Activated effector memory CD4-positive, alpha-beta T cell treated with Interleukin-2 at 50 U/mL for 16 hours (primary cell): Measurements from ENCODE around the gene GPR173.

ENCODE experiments used
- DNase-seq: peaks from one replicate; pipeline ENCODE4 v3.0.0-alpha.2; 2020

GPR173 gene

GRCh38 chrX:53089925-53090324 is 41.3 kb downstream of the GPR173 start:
- no peak for DNase-seq

- DNase-seq: no peak
These were observed 42.8 kb downstream of the GPR173 start for GRCh38 chrX:53091354-53091753.

- DNase-seq: peak; percentile 68
These were observed 44.6 kb downstream of the GPR173 start for GRCh38 chrX:53093177-53093655.

- DNase-seq: peak; percentile 73
These were observed 45.4 kb downstream of the GPR173 start, which contains the start of gene KANTR for GRCh38 chrX:53093748-53094581. TSS of gene KANTR (plus strand) at chrX:53094142. CDS start at chrX:53124273, 30,131 bp downstream.

- DNase-seq: no peak
These were observed 46.0 kb downstream of the GPR173 start for GRCh38 chrX:53094582-53094905.

GRCh38 chrX:53095796-53096195 is 47.2 kb downstream of the GPR173 start:
- DNase-seq: no peak

- no peak for DNase-seq
These were observed 66.4 kb downstream of the GPR173 start for GRCh38 chrX:53114864-53115549.

GRCh38 chrX:53115550-53115874 is 66.9 kb downstream of the GPR173 start:
- DNase-seq: no peak

GRCh38 chrX:53116101-53116500 is 67.5 kb downstream of the GPR173 start:
- DNase-seq: no peak

- no peak for DNase-seq
These were observed 73.4 kb downstream of the GPR173 start for GRCh38 chrX:53122013-53122412.

GRCh38 chrX:53125506-53125905 is 76.9 kb downstream of the GPR173 start:
- DNase-seq: no peak

GRCh38 chrX:53126377-53126776 is 77.8 kb downstream of the GPR173 start:
- no peak for DNase-seq

- DNase-seq: no peak
These were observed 79.6 kb downstream of the GPR173 start for GRCh38 chrX:53128097-53128749.
